EH (cell line): ENCODE measurements around the gene RNF144A.
"Not testable (repeated sequence)": the region's sequence is repeated elsewhere in the genome, so short reads cannot be mapped to it uniquely, and the experiment has no call there.

Experiments used
- DNase-seq: peaks from one replicate; pipeline ENCODE4 v3.0.0-alpha.2; 2015; ENCODE audit warnings: low read depth

The RNF144A gene, protein sequence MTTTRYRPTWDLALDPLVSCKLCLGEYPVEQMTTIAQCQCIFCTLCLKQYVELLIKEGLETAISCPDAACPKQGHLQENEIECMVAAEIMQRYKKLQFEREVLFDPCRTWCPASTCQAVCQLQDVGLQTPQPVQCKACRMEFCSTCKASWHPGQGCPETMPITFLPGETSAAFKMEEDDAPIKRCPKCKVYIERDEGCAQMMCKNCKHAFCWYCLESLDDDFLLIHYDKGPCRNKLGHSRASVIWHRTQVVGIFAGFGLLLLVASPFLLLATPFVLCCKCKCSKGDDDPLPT

DNA sequence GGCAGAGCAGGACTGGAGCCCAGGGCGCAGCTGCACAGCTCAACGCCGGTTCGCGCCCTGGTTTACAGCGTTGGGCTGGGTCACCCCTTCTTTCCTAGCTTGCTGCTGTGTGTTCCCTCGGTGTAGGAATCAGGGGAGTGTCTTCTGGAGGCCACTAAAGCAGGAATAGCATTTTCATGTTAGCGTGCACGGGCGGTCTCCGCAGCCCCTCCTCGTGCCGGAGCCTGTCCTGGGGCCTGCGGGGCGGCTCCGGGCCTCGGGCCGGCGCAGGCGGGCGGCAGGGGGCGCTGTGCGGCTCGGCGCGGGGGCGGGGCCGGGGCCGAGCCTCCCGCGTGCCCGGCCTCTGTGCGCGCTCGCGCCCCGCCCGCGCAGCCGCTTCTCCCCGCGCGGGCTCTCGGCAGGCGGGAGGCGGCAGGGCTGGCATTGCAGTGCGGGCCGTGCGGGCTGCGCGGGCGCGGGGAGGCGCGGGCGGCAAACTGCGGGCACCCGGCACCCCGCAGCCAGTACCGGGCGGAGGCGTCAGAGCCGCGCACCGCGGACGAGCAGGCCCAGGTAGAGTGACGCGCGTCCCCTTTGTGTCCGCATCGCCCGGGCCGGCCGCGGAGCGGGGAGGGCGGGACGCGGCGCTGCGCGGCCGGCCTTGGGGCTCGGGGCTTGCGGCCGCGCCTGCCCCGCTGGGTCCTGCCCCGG lies at the start of gene RNF144A:
Gene RNF144A (plus strand): TSS at position 342 of the 690 bp plus-strand sequence. CDS start 79,515 bp downstream, outside the sequence.
- DNase-seq: peak; percentile 30

- no peak for DNase-seq
Observed at GRCh38 chr2:6872394-6872793, 44.8 kb upstream of the RNF144A start.

GRCh38 chr2:6874032-6874431 lies 43.2 kb upstream of the RNF144A start:
- no peak for DNase-seq

DNA sequence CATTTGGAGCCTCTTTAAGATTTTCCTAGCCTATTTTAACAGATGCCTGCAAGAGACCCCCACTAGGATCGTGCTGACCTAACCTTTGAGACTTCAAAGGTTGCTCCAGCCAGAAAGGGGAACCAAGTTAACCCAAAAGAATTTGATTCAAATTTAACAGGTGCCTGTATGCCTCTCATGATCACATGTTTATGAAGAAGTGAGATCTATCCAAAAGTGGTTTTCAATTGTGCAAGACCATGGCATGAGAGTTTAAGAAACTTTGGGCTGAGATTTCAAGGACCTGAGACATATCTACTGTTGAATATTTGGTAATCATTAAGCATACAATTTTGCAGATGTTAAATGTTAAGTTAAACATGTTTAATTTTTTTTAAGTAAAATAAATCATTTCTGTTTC lies 40.9 kb upstream of the RNF144A start:
- DNase-seq: no peak

- peak; percentile 37 for DNase-seq
Observed at GRCh38 chr2:6877402-6878304, 39.6 kb upstream of the RNF144A start, which contains the start of gene RSAD2. TSS of gene RSAD2 (plus strand) at chr2:6877777. CDS start at chr2:6877801, 24 bp downstream.

DNA sequence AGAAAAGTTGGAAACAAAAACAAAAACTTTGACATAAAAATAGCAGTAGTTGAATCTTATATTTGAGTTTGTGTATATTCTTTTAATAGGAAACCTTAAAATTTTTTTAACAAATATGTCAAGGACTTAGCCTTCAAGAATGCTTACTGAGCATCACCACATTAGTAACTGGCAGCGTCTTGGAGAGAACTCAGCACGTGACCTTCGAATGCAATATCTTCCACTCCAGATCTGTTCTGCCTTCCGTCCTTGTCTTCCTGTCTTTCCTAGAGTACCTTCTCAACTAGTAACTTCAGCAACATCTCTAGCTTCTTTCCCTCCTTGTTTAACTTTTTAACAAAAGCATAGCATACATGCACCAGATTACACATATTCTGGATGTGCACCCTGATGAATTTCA lies 38.7 kb upstream of the RNF144A start:
- no peak for DNase-seq

DNA sequence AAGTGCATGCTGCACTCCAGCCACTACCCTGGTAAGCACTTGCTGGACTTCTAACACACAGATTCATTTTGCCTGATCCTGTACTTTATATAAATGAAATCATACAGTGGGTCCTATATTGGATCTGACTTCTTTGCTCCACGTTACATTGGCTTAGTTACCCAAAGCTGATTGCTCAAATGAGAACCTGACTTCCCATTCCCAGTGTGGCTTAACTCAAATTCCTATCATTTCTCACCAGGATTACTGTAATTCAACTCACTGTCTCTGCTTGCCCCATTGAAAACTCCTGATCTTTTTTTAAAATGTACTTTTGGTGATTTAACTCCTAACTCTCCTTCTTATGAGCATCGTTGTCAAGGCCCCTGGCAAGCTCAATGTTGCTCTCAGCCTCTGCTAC lies 38.2 kb upstream of the RNF144A start:
- DNase-seq: no peak

GRCh38 chr2:6880200-6880733 lies 36.9 kb upstream of the RNF144A start:
- no peak for DNase-seq

DNA sequence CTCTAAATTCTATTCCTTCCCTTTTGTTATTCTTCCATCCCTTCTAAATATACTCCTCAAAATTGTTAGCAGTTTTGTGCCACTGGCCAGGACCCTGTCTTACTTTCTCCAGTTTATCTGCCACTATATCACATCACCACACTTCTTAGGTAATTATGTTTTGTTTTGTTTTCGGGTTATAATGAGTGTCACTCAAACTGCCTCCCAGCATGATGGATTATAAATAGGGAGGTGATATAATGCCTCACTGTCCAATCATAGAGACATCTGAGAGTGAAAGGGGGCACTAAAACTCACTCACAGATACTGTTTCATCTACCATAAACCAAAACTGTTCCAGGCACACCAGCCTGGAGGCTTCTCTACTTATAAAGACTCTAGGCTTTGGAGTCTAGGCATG lies 36.2 kb upstream of the RNF144A start:
- no peak for DNase-seq

GRCh38 chr2:6881516-6881915 lies 35.7 kb upstream of the RNF144A start:
- DNase-seq: no peak

GRCh38 chr2:6883448-6884122 lies 33.6 kb upstream of the RNF144A start:
- DNase-seq: no peak

DNA sequence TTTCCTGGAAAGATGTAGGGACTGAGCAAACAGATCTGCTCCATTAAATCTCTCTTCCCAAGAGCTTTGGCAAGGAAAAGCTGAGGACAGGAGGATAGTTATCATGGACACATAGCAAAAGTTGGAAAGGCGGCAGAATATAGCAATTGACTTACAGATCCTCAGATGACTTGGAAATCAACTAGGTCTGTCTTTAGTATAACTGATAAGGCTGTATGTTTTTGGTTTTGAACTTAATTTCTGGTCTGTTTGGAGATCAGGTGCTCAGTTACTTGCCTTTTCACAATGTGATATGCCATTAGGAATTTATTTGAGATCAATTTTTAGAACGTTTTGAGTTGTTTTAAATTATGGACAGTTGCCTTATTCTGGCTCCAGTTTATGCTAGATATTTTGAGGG lies 31.7 kb upstream of the RNF144A start:
- DNase-seq: no peak

DNA sequence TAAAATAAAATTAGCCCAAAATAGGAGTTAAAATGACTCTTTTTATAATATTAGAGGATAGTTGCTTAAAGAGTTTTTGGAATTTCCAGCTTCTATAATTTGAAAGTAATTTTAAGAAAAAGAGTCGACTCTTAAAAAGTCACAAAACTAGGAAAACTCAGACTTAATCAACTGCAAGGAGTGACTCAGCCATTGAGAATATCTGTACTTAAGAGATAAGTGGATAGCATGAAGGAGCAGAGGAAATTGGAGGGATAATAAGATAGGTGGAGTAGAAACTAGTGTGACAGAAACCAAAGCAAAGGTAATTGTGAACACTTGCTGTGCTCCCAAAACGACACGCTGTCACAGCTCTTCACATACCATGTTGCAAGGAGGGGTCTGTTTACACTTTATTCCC lies 31.2 kb upstream of the RNF144A start:
- DNase-seq: no peak

DNA sequence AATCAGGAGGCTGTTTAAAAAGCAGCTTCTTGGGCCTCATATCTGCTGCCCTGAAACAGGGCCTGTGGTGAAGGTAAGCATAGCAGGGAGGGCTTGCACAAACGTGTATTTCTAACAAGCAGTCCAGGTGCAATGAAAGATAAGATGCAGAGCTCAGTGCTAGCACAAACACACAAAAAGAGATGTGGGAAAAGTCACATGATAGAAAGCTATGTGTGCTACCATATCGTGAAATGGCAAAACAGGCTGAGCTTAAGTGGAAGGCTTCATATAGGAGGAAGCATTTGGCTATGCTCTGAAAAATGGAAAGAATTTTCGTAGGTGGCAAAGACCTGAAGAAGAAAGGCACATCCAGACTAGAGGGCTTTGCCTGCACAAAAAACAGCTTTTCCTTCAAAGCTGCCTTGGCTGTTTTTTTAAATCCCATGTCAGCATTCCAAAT lies 29.4 kb upstream of the RNF144A start:
- no peak for DNase-seq

- no peak for DNase-seq
Observed at GRCh38 chr2:6888724-6889123, 28.5 kb upstream of the RNF144A start.

DNA sequence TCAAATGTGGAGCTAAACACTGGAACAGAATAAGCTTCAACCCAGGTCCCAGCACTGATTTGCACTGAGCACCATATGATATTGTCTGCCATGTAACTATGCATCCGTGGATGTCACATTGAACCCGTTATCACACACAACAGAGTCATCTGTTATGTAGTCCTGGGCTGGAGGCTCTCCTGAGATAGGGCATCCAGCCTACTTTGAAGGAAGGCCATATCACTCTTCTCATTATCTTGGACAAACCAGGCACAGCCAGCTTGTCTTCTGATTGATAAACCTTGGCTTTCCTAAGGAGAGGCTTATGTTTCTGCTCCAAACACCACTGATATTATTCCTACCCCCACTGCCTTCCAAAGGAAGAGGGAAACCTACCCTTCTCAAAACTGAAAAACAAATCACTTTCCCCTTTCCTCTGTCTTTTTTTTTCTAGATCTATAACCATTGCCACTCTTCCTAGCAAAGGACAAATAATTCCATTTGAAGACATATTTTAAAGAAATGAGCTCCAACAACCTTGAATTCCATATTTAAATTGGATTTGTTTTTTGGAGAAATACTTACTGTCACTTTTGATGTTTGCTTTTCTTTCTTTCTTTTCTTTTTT lies 23.2 kb upstream of the RNF144A start:
- no peak for DNase-seq

- DNase-seq: peak; percentile 39
Observed at GRCh38 chr2:6896930-6897759, 20.1 kb upstream of the RNF144A start.

DNA sequence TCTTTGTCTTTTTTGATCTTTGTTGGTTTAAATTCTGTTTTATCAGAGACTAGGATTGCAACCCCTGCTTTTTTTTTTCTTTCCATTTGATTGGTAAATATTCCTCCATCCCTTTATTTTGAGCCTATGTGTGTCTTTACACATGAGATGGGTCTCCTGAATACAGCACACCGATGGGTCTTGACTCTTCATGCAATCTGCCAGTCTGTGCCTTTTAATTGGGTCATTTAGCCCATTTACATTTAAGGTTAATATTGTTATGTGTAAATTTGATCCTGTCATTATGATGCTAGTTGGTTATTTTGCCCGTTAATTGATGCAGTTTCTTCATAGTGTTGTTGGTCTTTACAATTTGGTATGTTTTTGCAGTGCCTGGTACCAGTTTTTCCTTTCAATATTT lies 14.6 kb upstream of the RNF144A start:
- not testable (repeated sequence) for DNase-seq

- no peak for DNase-seq
Observed at GRCh38 chr2:6905668-6906067, 11.5 kb upstream of the RNF144A start.

DNA sequence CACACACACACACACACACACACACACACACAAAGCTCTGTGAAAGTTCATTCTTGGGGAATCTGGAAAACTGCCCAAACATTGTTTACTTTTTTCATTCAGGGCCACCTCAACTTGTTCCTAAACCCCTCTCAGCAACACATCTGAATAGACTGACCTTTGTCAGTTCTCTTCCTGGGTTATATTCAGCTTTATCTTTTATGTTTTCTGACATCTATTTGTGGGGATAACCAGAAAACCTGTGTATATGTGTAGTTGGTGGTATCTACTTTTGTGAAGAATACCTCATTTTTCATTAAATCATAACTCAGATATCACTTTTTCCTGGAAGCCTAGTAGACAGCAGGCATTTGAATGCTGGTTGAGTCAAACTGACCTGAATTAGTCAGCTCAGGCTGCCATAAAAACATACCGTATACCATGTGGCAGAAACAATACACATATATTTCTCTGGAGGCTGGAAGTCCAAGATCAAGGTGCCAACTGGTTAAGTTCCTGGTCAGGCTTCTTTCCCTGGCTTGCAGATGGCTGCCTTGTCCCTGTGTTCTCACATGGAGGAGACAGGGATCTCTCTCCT lies 11.0 kb upstream of the RNF144A start:
- no peak for DNase-seq
